Ishikawa (cell line): ENCODE results near the gene PITPNC1.

ENCODE experiments used
- CEBPB ChIP-seq: IDR thresholded peaks from 2 replicates; pipeline ENCODE4 v1.6.1; 2012
- CREB1 ChIP-seq: IDR thresholded peaks from 2 replicates; pipeline ENCODE4 v1.6.1; 2012; ENCODE audit warnings: low read depth
- EGR1 ChIP-seq: IDR thresholded peaks from 2 replicates; pipeline ENCODE4 v1.6.1; 2012
- FOXM1 ChIP-seq: IDR thresholded peaks from 2 replicates; pipeline ENCODE4 v1.6.1; 2012; ENCODE audit warnings: low read depth, borderline replicate concordance
- MAX ChIP-seq: IDR thresholded peaks from 2 replicates; pipeline ENCODE4 v1.6.1; 2012
- RAD21 ChIP-seq: IDR thresholded peaks from 2 replicates; pipeline ENCODE4 v1.6.1; 2012; ENCODE audit warnings: low read depth
- TAF1 ChIP-seq: IDR thresholded peaks from 2 replicates; pipeline ENCODE4 v1.6.1; 2012; ENCODE audit warnings: low read depth, mild to moderate bottlenecking
- TEAD4 ChIP-seq: IDR thresholded peaks from 2 replicates; pipeline ENCODE4 v1.6.1; 2012
- USF1 ChIP-seq: IDR thresholded peaks from 2 replicates; pipeline ENCODE4 v1.6.1; 2012
- YY1 ChIP-seq: IDR thresholded peaks from 2 replicates; pipeline ENCODE4 v1.6.1; 2012; ENCODE audit warnings: low read depth
- TF ChIP-seq, protein P1 (sequence below): IDR thresholded peaks from 2 replicates; pipeline ENCODE4 v1.6.1; 2012; ENCODE audit warnings: low read depth, mild to moderate bottlenecking

DNA sequence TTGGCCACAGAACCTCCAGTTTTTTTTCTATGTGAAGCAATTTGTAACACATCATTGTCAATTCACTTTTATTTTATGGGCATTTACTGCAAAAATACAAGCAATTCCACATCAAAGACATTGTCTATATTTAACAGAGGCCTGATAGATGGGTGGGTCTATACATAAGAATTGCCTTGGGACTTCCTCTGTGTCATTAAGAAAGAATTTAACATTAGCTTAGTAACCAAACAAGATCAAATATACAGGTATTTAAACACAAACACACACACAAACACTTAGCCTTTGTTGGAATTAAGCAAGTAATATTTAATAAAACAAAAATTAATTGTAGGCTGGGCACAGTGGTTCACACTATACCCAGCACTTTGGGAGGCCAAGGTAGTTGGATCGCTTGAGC is 4.3 kb upstream of the PITPNC1 start:
- TF ChIP-seq RAD21 (no peak), TEAD4 (no peak), YY1 (no peak), CEBPB (no peak), MAX (no peak), CREB1 (no peak), USF1 (no peak), TAF1 (no peak), EGR1 (no peak), FOXM1 (no peak)
- TF ChIP-seq, protein P1, sequence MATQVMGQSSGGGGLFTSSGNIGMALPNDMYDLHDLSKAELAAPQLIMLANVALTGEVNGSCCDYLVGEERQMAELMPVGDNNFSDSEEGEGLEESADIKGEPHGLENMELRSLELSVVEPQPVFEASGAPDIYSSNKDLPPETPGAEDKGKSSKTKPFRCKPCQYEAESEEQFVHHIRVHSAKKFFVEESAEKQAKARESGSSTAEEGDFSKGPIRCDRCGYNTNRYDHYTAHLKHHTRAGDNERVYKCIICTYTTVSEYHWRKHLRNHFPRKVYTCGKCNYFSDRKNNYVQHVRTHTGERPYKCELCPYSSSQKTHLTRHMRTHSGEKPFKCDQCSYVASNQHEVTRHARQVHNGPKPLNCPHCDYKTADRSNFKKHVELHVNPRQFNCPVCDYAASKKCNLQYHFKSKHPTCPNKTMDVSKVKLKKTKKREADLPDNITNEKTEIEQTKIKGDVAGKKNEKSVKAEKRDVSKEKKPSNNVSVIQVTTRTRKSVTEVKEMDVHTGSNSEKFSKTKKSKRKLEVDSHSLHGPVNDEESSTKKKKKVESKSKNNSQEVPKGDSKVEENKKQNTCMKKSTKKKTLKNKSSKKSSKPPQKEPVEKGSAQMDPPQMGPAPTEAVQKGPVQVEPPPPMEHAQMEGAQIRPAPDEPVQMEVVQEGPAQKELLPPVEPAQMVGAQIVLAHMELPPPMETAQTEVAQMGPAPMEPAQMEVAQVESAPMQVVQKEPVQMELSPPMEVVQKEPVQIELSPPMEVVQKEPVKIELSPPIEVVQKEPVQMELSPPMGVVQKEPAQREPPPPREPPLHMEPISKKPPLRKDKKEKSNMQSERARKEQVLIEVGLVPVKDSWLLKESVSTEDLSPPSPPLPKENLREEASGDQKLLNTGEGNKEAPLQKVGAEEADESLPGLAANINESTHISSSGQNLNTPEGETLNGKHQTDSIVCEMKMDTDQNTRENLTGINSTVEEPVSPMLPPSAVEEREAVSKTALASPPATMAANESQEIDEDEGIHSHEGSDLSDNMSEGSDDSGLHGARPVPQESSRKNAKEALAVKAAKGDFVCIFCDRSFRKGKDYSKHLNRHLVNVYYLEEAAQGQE: no peak
